Common myeloid progenitor, CD34-positive (primary cell): Measurements from ENCODE around the gene ANKH.

ENCODE experiments used
- CTCF ChIA-PET: fragments of 350-600 bp; sonication (Branson Sonifier 250); formaldehyde crosslinking; loops from one replicate; lab custom pipeline; 2021; ENCODE audit warnings: antibody characterized with exemption; lab: Charles Lee
- POLR2A ChIA-PET: fragments of 350-600 bp; sonication (Branson Sonifier 250); formaldehyde crosslinking; loops from one replicate; lab custom pipeline; 2021; ENCODE audit warnings: antibody characterized with exemption; lab: Charles Lee
- DNase-seq, 3 donors: peaks; one replicate each; pipeline versions ENCODE4 v3.0.0 to v3.0.0-alpha.2; 2013
- H3K27ac ChIP-seq, 2 experiments: 1 replicate in 1 of 2; 2 replicates in 1 of 2; pipeline ENCODE4 v1.7.0; 2013; ENCODE audit warnings: inconsistent platforms in 2 of 2, low read length in 2 of 2, mild to moderate bottlenecking in 2 of 2, low read depth in 1 of 2, moderate library complexity in 1 of 2; ENCODE audit not compliant: severe bottlenecking in 2 of 2, insufficient read depth in 1 of 2, poor library complexity in 1 of 2
- H3K27me3 ChIP-seq, 5 experiments: replicated peaks in 2 of 5; 1 replicate in 3 of 5; 2 replicates in 2 of 5; pipeline versions ENCODE4 v1.6.1 to v1.7.0; 2013; ENCODE audit warnings: low read length in 4 of 5, mild to moderate bottlenecking in 2 of 5, moderate library complexity in 2 of 5, inconsistent platforms in 1 of 5; ENCODE audit not compliant: insufficient read depth in 5 of 5, control insufficient read depth in 4 of 5
- H3K36me3 ChIP-seq, 4 experiments: 1 replicate in 2 of 4; 2 replicates in 2 of 4; pipeline versions ENCODE4 v1.6.1 to v1.7.0; 2013; ENCODE audit warnings: low read length in 3 of 4, control low read depth in 1 of 4, mild to moderate bottlenecking in 1 of 4; ENCODE audit not compliant: control insufficient read depth in 4 of 4, insufficient read depth in 4 of 4
- H3K4me1 ChIP-seq, 4 experiments: 1 replicate in 3 of 4; 2 replicates in 1 of 4; pipeline versions ENCODE4 v1.6.1 to v1.7.1; 2013; ENCODE audit warnings: low read length in 3 of 4, mild to moderate bottlenecking in 3 of 4, control low read depth in 1 of 4, inconsistent platforms in 1 of 4, moderate library complexity in 1 of 4; ENCODE audit not compliant: control insufficient read depth in 4 of 4, insufficient read depth in 4 of 4; ENCODE audit errors: control extremely low read depth in 1 of 4
- H3K4me3 ChIP-seq, 7 experiments: 1 replicate in 4 of 7; 2 replicates in 3 of 7; pipeline versions ENCODE4 v1.5.1 to v1.7.0; 2013; ENCODE audit warnings: mild to moderate bottlenecking in 7 of 7, low read length in 6 of 7, moderate library complexity in 6 of 7, inconsistent platforms in 2 of 7, low read depth in 2 of 7, control low read depth in 1 of 7; ENCODE audit not compliant: insufficient read depth in 4 of 7, control insufficient read depth in 1 of 7; ENCODE audit errors: extremely low read depth in 1 of 7
- H3K9me3 ChIP-seq, 5 experiments: 1 replicate in 4 of 5; 2 replicates in 1 of 5; pipeline versions ENCODE4 v1.6.1 to v1.7.1; 2013; ENCODE audit warnings: low read length in 4 of 5, mild to moderate bottlenecking in 2 of 5, inconsistent platforms in 1 of 5, low read depth in 1 of 5, moderate library complexity in 1 of 5; ENCODE audit not compliant: control insufficient read depth in 4 of 5, insufficient read depth in 2 of 5; ENCODE audit errors: control extremely low read depth in 1 of 5
- WGBS: methylation state at CpG from one replicate; pipeline ENCODE4 v1.1.5; 2013; ENCODE audit not compliant: insufficient coverage; 5-methylcytosine and 5-hydroxymethylcytosine counted together

ANKH gene

DNA sequence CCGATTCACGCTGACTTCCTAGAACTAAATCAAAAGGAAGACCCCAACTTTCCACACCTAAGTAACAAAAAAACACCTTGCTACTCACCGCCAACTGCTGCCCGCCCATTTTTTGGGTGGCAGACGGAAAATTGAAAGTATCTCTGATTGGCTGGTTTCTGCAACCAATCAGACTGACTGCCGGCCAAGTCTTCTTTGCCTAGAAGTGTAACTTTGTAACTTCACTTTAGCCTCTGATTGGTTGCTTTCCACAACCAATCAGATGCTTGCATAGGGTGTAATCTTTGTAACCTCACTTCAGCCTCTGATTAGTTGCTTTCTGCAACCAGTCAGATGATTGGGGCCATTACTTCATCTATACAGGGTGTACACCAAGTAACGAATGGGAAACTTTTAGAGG lies 42.6 kb upstream of the ANKH start:
- Histone ChIP-seq H3K27me3 (peaks cover 0 to 2% (median 0%) of the 10 kb centered on the region in 5 experiments), H3K27ac (no peak overlapping the region), H3K4me3 (no peak overlapping the region), H3K9me3 (no peaks in the 10 kb centered on the region), H3K4me1 (no peaks in the 10 kb centered on the region), H3K36me3 (no peaks in the 10 kb centered on the region)
- ChIA-PET POLR2A (no interaction called here), CTCF (no interaction called here)
- 94% methylated on average over 5 of the region's 7 CpGs for WGBS
- no peak for DNase-seq

DNA sequence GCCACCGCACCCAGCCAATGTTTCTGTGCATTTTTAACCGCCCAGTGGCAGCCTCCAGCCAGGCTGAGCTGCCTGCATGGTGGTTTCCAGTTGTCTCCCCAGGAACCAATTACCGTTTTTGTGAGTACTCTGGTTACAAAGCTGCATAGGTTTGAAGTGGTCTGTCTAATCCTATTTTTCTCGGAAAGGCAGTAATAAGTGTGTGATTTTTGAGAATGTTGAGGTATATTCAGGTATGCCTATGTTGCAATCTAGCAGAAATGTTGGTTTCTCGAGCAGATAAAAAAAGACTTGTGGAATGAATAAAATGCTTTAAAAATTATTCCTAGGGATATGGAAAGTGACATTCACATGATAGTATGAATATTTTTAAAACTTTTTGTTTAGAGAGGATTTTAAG lies 41.5 kb upstream of the ANKH start:
- no peaks in the 10 kb centered on the region for H3K9me3 ChIP-seq
- no peaks in the 10 kb centered on the region for H3K36me3 ChIP-seq
- no peak overlapping the region for H3K4me3 ChIP-seq
- WGBS, result 100% methylated on average over 4 of the region's 5 CpGs
- H3K4me1 ChIP-seq, result no peaks in the 10 kb centered on the region
- H3K27ac ChIP-seq, result no peak overlapping the region
- ChIA-PET POLR2A (no interaction called here), CTCF (no interaction called here)
- DNase-seq, result no peak
- peaks cover 0 to 2% (median 0%) of the 10 kb centered on the region in 5 experiments for H3K27me3 ChIP-seq

DNA sequence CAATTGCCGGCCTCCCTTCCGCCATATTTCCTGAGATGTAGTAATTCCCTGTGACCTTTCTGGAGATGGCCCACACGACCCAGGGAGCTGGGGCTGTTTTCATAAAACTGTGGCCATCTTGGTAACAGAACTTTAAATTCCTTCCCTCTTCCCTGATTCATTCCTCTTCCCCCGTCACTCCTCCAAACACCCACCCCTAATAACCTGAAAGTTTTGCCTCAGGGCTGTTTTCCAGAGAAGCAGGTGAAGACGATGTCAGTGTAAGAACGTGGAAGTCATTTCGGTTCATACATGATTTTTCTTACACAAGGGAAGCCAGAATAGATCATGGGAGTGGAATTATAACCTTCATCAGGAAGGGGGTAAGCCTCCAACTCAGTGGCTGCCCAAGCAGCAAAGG lies 40.6 kb upstream of the ANKH start:
- no peaks in the 10 kb centered on the region for H3K4me1 ChIP-seq
- H3K36me3 ChIP-seq, result no peaks in the 10 kb centered on the region
- POLR2A ChIA-PET, result no interaction called here
- H3K27me3 ChIP-seq, result no peaks in the 10 kb centered on the region
- CTCF ChIA-PET, result no interaction called here
- no peaks in the 10 kb centered on the region for H3K9me3 ChIP-seq
- 87% methylated on average over 7 of the region's 7 CpGs for WGBS
- no peak for DNase-seq
- H3K27ac ChIP-seq, result no peak overlapping the region
- no peak overlapping the region for H3K4me3 ChIP-seq

DNA sequence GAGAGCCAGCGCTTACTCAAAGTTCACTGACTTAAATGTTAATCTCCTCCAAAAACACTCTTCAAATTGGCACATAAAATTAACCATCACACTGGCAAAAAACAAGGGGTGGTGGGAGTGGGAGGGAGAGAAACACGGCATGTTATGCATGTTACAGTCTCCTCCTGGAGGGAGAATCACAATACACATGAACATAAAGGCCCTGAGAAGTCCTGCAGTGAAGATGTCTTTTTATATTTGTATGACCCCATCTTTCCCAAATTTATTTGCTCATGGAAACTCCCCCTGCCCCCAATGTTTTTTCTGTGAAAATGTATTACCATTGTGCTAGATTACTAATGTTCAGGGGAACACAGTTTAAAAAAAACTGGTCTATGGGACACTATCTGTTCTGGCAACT lies 37.8 kb upstream of the ANKH start:
- no peaks in the 10 kb centered on the region for H3K4me1 ChIP-seq
- H3K4me3 ChIP-seq, result no peak overlapping the region
- POLR2A ChIA-PET, result no interaction called here
- WGBS, result no CpG with 5 or more reads among the region's 2 CpGs
- no peaks in the 10 kb centered on the region for H3K27me3 ChIP-seq
- no peak overlapping the region for H3K27ac ChIP-seq
- DNase-seq, result no peak
- H3K9me3 ChIP-seq, result no peaks in the 10 kb centered on the region
- H3K36me3 ChIP-seq, result no peaks in the 10 kb centered on the region
- CTCF ChIA-PET, result no interaction called here

DNA sequence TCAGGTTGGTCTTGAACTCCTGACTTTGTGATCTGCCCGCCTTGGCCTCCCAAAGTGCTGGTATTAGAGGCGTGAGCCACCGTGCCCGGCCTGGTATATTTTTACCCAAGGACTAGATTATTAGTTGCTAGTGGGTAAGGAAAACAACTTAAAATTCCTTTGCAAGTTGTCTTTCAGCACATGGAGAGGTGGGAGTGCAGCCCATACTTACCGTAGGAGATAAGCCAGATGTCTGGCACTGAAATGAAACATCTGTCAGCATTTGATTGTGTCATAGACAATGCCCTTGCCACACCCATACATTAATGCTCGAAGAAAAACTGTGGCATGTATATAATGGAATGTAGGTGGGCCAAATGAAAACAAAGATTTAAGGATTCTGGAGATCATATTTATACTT lies 36.6 kb upstream of the ANKH start:
- Histone ChIP-seq H3K4me1 (no peaks in the 10 kb centered on the region), H3K27ac (no peak overlapping the region), H3K36me3 (no peaks in the 10 kb centered on the region), H3K27me3 (no peaks in the 10 kb centered on the region), H3K4me3 (no peak overlapping the region), H3K9me3 (no peaks in the 10 kb centered on the region)
- DNase-seq, result no peak
- ChIA-PET CTCF (no interaction called here), POLR2A (no interaction called here)
- WGBS, result 90% methylated on average over 2 of the region's 6 CpGs

DNA sequence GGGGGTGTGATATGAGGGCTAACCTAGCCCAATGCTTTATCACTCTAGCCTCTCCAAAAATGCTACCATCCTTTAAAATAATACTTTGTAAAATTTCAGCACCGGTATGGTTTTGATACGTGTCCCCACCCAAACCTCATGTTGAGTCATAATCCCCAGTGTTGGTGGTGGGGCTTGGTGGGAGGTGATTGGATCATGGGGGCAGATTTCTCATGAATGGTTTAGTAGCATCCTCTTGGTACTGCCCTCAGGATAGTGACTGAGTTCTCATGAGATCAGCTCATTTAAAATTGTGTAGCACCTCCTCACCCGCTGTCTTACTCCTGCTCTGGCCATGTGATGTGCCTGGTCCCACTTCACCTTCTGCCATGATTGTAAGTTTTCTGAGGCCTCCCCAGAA lies 35.0 kb upstream of the ANKH start:
- POLR2A ChIA-PET, result no interaction called here
- 100% methylated on average over 1 of the region's 3 CpGs for WGBS
- CTCF ChIA-PET, result no interaction called here
- Histone ChIP-seq H3K27ac (no peak overlapping the region), H3K4me3 (no peak overlapping the region), H3K36me3 (no peaks in the 10 kb centered on the region), H3K27me3 (peaks cover 0 to 3% (median 0%) of the 10 kb centered on the region in 5 experiments), H3K9me3 (no peaks in the 10 kb centered on the region), H3K4me1 (no peaks in the 10 kb centered on the region)
- DNase-seq, result no peak

DNA sequence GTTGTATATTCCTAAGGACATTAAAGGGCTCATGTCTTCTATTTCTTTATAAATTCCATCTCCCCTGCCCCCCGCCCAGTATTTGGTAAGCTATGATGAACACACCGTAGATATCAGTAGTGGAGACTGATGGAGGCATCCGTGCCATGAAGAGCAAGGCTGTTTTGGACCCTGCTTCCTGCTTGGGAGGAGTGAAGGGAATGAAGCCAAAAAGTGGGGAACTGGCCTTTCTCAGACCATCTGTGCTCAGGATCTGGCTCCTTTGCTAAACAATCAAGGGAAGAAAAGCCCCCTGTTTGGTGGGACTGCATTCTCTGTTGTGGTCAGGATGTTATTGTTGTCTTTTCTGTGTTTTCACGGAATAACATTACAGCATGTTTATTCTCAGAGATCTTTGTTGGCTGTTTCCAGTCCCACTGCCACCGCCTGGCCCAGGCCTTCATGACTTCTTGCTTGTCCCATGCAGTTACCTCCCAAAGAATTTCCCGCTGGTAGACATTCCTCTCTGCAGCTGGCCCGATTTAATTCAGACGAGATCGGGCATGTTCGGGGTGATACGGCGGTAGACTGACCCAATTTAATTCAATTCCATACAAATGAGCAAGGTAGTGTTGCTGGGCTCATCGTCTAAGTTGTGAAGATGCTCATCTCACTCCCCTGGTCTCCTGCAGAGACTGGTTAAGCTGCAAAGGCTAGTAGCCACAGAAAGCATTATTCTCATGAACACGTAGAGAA lies 31.4 kb upstream of the ANKH start:
- no peak overlapping the region for H3K4me3 ChIP-seq
- DNase-seq, result no peak
- WGBS, result 95% methylated on average over 12 of the region's 14 CpGs
- no peaks in the 10 kb centered on the region for H3K4me1 ChIP-seq
- no peaks in the 10 kb centered on the region for H3K9me3 ChIP-seq
- H3K36me3 ChIP-seq, result no peaks in the 10 kb centered on the region
- H3K27me3 ChIP-seq, result peaks cover 0 to 5% (median 0%) of the 10 kb centered on the region in 5 experiments
- H3K27ac ChIP-seq, result no peak overlapping the region
- ChIA-PET CTCF (no interaction called here), POLR2A (no interaction called here)
